ENCODE results near the gene AK4.

Gene AK4

GRCh38 chr1:65222340-65222940 lies 74.4 kb downstream of the AK4 start:
- TF ChIP-seq CTCF (IDR thresholded peaks at IDR 0.05; ENCODE audit: borderline replicate concordance, control extremely low read depth, extremely low read depth, insufficient read depth, missing control alignments): no peak
- DNase-seq (ENCODE audit: low spot score): no peak
- in situ Hi-C loops (cut with MboI; ENCODE audit: low sequenced_read_pairs, unreplicated experiment): no loop called here

- DNase-seq (ENCODE audit: low spot score): no peak
- TF ChIP-seq CTCF (IDR thresholded peaks at IDR 0.05; ENCODE audit: borderline replicate concordance, control extremely low read depth, extremely low read depth, insufficient read depth, missing control alignments): no peak
- in situ Hi-C loops (cut with MboI; ENCODE audit: low sequenced_read_pairs, unreplicated experiment): no loop called here
Observed at GRCh38 chr1:65224681-65225091, 76.7 kb downstream of the AK4 start.

- in situ Hi-C loops (cut with MboI; ENCODE audit: low sequenced_read_pairs, unreplicated experiment): no loop called here
- DNase-seq (ENCODE audit: low spot score): no peak
- TF ChIP-seq CTCF (IDR thresholded peaks at IDR 0.05; ENCODE audit: borderline replicate concordance, control extremely low read depth, extremely low read depth, insufficient read depth, missing control alignments): no peak
Observed at GRCh38 chr1:65225179-65225578, 77.2 kb downstream of the AK4 start.

GRCh38 chr1:65229201-65229600 lies 81.2 kb downstream of the AK4 start:
- in situ Hi-C loops (cut with MboI; ENCODE audit: low sequenced_read_pairs, unreplicated experiment): no loop called here
- TF ChIP-seq CTCF (IDR thresholded peaks at IDR 0.05; ENCODE audit: borderline replicate concordance, control extremely low read depth, extremely low read depth, insufficient read depth, missing control alignments): no peak
- DNase-seq (ENCODE audit: low spot score): no peak

- no peak for TF ChIP-seq CTCF (IDR thresholded peaks at IDR 0.05; ENCODE audit: borderline replicate concordance, control extremely low read depth, extremely low read depth, insufficient read depth, missing control alignments)
- in situ Hi-C loops (cut with MboI; ENCODE audit: low sequenced_read_pairs, unreplicated experiment): loop anchor here (10.0 kb wide), 1 partner anchor 465 kb away; no protein-coding TSS in a partner anchor
- DNase-seq (ENCODE audit: low spot score): no peak
Observed at GRCh38 chr1:65229754-65230339, 81.8 kb downstream of the AK4 start.

GRCh38 chr1:65230731-65231481 lies 82.9 kb downstream of the AK4 start:
- in situ Hi-C loops (cut with MboI; ENCODE audit: low sequenced_read_pairs, unreplicated experiment): loop anchor here (10.0 kb wide), 1 partner anchor 464 kb away; no protein-coding TSS in a partner anchor
- TF ChIP-seq CTCF (IDR thresholded peaks at IDR 0.05; ENCODE audit: borderline replicate concordance, control extremely low read depth, extremely low read depth, insufficient read depth, missing control alignments): no peak
- DNase-seq (ENCODE audit: low spot score): no peak
